ENCODE results near the gene ASB3. TPM values are rescaled to one million over a fixed set of nuclear protein-coding genes. Genes with fewer than 3 reads are reported as not detected.

Gene ASB3
- total and polyA plus RNA-seq, 9 of the 15 experiments (the other 6 are each of a cell fraction or from before 2014, with no cell fraction given) = 13.6 to 35.3 (median 18.7) TPM

GRCh38 chr2:53821810-53822209, 35.1 kb upstream of the ASB3 start:
- no peak overlapping the region for H3K27ac ChIP-seq (ENCODE audit: extremely low read depth, low read depth, low read length)
- H3K9me1 ChIP-seq (ENCODE audit: control insufficient read depth, insufficient read depth, low read length) = no peaks in the 10 kb centered on the region
- CTCF ChIA-PET (ENCODE audit: low intra/inter-chr PET ratio) = no interaction called here
- no peak for FAIRE-seq
- H3K9me3 ChIP-seq (replicated peaks; ENCODE audit: control insufficient read depth, insufficient read depth, low read depth, low read length) = no peaks in the 10 kb centered on the region
- intact Hi-C loops (cut with micrococcal nuclease) = loop anchor here (10.0 kb wide), 2 partner anchors 227 to 397 kb away; no protein-coding TSS in a partner anchor
- in situ Hi-C loops (cut with MboI) = no loop called here
- no TSS peak for BruUV-seq (replicated peaks)
- no peak overlapping the region for H3K4me3 ChIP-seq
- no peak overlapping the region for H2AFZ ChIP-seq (ENCODE audit: low read depth, low read length)
- H3K36me3 ChIP-seq (ENCODE audit: control insufficient read depth, insufficient read depth, low read length) = peaks cover 18% of the 10 kb centered on the region; the same call in 2 of the 3 replicates
- no peaks in the 10 kb centered on the region for H4K20me1 ChIP-seq (replicated peaks; ENCODE audit: control insufficient read depth, insufficient read depth, low read length)
- no peak overlapping the region for H3K9ac ChIP-seq (ENCODE audit: insufficient read depth in 1 of 2, low read depth in 2 of 2, low read length in 2 of 2)
- no peak for TF ChIP-seq KLF6 (CRISPR knock-in tag; IDR thresholded peaks at IDR 0.05; ENCODE audit: borderline replicate concordance)
- TF ChIP-seq EWSR1 (IDR thresholded peaks at IDR 0.05; ENCODE audit: borderline replicate concordance, low read depth, partially characterized antibody) = no peak
- no peak for TF ChIP-seq FOXJ2 (tag; IDR thresholded peaks at IDR 0.05)
- TF ChIP-seq KLF16 (IDR thresholded peaks at IDR 0.05) = no peak
- no peak for TF ChIP-seq SRSF3 (IDR thresholded peaks at IDR 0.05; ENCODE audit: insufficient read depth, low read length)
- TF ChIP-seq RREB1 (CRISPR knock-in tag; IDR thresholded peaks at IDR 0.05) = no peak
- no peak for TF ChIP-seq CHD4 (IDR thresholded peaks at IDR 0.05; ENCODE audit: insufficient read depth, insufficient replicate concordance, low read depth, low read length, poor library complexity, severe bottlenecking)
- H3K4me2 ChIP-seq (ENCODE audit: insufficient read depth, low read length) = no peak overlapping the region
- no peak for DNase-seq (ENCODE audit: extremely low read depth in 1 of 4, low spot score in 3 of 4)
- 43% methylated on average over 6 of the region's 6 CpGs for WGBS (ENCODE audit: insufficient coverage, low coverage, missing lambda C conversion rate)
- no peak for ATAC-seq
- H3K79me2 ChIP-seq (ENCODE audit: control insufficient read depth, insufficient read depth, low read length) = no peaks in the 10 kb centered on the region
- POLR2A ChIA-PET = no interaction called here
- no peaks in the 10 kb centered on the region for H3K27me3 ChIP-seq (ENCODE audit: control insufficient read depth in 2 of 2, insufficient read depth in 2 of 2, low read length in 2 of 2)
- H3K4me1 ChIP-seq (replicated peaks in 1 of 2; ENCODE audit: control insufficient read depth in 2 of 2, insufficient read depth in 2 of 2, low read length in 2 of 2) = no peaks in the 10 kb centered on the region; a peak in 1 of 5 replicates
